ENCODE data around the gene SLX4. TPM values are rescaled to one million over a fixed set of nuclear protein-coding genes. Genes with fewer than 3 reads are reported as not detected.

The SLX4 gene
- total and polyA plus RNA-seq, 8 donors = 0.95 to 3.4 (median 1.8) TPM

DNA sequence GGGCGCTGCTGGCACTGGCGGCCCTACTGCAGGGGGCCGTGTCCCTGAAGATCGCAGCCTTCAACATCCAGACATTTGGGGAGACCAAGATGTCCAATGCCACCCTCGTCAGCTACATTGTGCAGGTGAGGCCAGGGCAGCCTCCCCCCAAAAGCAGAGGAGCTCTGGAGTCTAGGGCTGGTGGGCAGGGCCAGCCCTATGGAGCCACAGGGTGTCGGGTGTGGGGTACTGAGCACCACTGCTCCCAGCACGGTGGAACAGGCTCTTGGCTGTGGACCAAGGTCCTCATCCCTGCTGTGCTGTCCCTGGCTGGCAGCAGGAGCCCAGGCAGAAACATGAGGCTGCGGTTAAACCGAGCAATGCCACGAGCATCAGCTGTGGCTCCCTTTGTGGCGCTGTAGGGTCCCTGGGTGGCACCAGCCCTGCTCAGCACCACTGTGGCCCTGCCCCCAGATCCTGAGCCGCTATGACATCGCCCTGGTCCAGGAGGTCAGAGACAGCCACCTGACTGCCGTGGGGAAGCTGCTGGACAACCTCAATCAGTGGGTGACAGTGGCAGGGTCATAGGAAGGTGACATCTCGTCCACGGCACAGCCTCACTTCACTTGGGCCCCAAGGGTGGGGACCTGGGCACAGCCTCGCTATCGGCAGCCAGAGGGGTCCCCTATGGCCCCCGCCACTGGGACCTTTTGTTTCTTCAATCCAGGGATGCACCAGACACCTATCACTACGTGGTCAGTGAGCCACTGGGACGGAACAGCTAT lies 44.2 kb upstream of the SLX4 start:
- 40 to 45% methylated on average over 21 of the region's 21 CpGs for WGBS, 2 donors
- ATAC-seq = peak; percentile 5 to 13 (median 8)
- H3K36me3 ChIP-seq = peaks cover 0 to 38% (median 21%) of the 10 kb centered on the region in 3 donors

DNA sequence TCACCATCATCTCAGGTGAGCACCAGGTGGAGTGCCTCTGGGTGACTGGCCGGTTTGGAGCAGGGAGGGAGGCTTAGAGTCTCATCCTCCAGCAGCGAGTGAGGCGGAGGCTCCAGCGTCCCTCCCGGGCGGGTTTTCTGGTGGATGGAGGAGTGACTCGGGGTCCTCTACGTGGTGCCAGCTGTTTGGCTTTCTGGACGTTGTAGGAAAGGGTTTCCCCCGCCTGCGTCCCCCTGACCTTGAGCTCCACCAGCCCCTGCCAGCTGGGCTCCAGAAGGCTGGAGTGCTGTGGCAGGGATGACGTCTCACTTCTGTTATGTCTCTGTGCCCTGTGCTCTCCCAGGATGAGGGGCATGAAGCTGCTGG lies 43.6 kb upstream of the SLX4 start:
- intact Hi-C loops (cut with DNase I) = no loop called here
- H3K9me3 ChIP-seq = no peaks in the 10 kb centered on the region
- peaks cover 0 to 24% (median 16%) of the 10 kb centered on the region in 3 donors for H3K4me1 ChIP-seq
- H3K27me3 ChIP-seq = no peaks in the 10 kb centered on the region
- FAIRE-seq (no peak), DNase-seq (peak in 4 of 6 donors; percentile 42 to 69 (median 62)), ATAC-seq (peak; percentile 35 to 49 (median 44))
- H3K4me3 ChIP-seq = peak overlapping the region in 3 of 4 donors; percentile 20 to 43 (median 31)
- peaks cover 0 to 33% (median 21%) of the 10 kb centered on the region in 3 donors for H3K36me3 ChIP-seq
- TF ChIP-seq, protein P1, sequence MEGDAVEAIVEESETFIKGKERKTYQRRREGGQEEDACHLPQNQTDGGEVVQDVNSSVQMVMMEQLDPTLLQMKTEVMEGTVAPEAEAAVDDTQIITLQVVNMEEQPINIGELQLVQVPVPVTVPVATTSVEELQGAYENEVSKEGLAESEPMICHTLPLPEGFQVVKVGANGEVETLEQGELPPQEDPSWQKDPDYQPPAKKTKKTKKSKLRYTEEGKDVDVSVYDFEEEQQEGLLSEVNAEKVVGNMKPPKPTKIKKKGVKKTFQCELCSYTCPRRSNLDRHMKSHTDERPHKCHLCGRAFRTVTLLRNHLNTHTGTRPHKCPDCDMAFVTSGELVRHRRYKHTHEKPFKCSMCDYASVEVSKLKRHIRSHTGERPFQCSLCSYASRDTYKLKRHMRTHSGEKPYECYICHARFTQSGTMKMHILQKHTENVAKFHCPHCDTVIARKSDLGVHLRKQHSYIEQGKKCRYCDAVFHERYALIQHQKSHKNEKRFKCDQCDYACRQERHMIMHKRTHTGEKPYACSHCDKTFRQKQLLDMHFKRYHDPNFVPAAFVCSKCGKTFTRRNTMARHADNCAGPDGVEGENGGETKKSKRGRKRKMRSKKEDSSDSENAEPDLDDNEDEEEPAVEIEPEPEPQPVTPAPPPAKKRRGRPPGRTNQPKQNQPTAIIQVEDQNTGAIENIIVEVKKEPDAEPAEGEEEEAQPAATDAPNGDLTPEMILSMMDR (IDR thresholded peaks at IDR 0.05) = no peak
- WGBS, 2 donors = 31 to 39% methylated on average over 12 of the region's 12 CpGs
- peak overlapping the region; percentile 80 to 84 (median 83) for H3K27ac ChIP-seq

More for the DNA sequence above, 44.2 kb upstream of the SLX4 start:
- Histone ChIP-seq H3K27me3 (no peaks in the 10 kb centered on the region), H3K4me3 (peak overlapping the region in 3 of 4 donors; percentile 20 to 43 (median 31)), H3K9me3 (no peaks in the 10 kb centered on the region), H3K27ac (peak overlapping the region; percentile 80 to 84 (median 83)), H3K4me1 (peaks cover 0 to 24% (median 16%) of the 10 kb centered on the region in 3 donors)
- FAIRE-seq = no peak
- intact Hi-C loops (cut with DNase I) = no loop called here
- TF ChIP-seq, protein P1 (IDR thresholded peaks at IDR 0.05) = no peak
- DNase-seq = peak in 4 of 6 donors; percentile 25 to 63 (median 48)

DNA sequence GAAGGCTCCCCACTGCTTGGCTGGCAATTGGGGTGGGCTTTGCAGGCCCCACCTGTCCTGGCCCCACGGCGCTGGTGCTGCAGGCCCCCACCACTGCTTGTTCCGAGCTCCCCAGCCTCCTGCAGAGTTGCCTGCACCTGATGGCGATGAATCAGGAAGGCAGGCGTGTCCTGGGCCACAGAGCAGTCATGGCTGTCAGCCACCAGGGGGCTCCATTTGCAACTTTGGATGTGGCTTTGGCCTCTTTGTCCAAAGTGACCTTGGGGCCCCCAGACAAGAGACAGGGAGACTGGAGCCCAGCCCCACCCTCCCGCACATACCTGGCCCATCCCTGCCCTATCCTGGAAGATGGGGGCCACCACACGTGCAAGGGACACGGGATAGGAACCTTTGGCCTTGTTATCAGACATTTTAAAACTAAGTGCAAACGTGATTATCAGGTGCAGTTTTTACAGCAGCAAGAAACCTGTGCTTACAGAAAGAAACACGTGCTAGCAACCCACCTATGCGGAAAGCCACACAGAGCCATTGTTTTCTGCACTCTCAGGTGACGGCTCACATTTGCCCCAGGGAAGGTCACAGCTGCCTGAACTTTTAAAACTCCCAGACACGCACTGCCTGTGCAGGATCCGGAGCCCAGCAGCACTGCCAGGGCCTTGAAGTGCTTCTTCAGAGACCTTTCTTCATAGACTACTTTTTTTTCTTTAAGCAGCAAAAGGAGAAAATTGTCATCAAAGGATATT lies 43.0 kb upstream of the SLX4 start, which contains the start of gene DNASE1:
Gene DNASE1 (plus strand): TSS at position 443 of the 743 bp plus-strand sequence. CDS start 683 bp downstream, outside the sequence.
- intact Hi-C loops (cut with DNase I) = no loop called here
- H3K9me3 ChIP-seq = no peaks in the 10 kb centered on the region
- ATAC-seq (peak; percentile 72 to 81 (median 76)), FAIRE-seq (no peak), DNase-seq (peak; percentile 79 to 89 (median 83))
- H3K4me3 ChIP-seq = peak within 1 kb of the TSS in 3 of 4 donors; percentile 20 to 43 (median 31)
- peak within 1 kb of the TSS; percentile 80 to 84 (median 83) for H3K27ac ChIP-seq
- H3K36me3 ChIP-seq = peaks cover 0 to 28% (median 21%) of the 10 kb centered on the region in 3 donors
- TF ChIP-seq, protein P1 (IDR thresholded peaks at IDR 0.05) = peak; percentile 55 to 76 (median 70)
- peaks cover 0 to 24% (median 16%) of the 10 kb centered on the region in 3 donors for H3K4me1 ChIP-seq
- no peaks in the 10 kb centered on the region for H3K27me3 ChIP-seq
- 22 to 24% methylated on average over 14 of the region's 14 CpGs for WGBS, 2 donors

DNA sequence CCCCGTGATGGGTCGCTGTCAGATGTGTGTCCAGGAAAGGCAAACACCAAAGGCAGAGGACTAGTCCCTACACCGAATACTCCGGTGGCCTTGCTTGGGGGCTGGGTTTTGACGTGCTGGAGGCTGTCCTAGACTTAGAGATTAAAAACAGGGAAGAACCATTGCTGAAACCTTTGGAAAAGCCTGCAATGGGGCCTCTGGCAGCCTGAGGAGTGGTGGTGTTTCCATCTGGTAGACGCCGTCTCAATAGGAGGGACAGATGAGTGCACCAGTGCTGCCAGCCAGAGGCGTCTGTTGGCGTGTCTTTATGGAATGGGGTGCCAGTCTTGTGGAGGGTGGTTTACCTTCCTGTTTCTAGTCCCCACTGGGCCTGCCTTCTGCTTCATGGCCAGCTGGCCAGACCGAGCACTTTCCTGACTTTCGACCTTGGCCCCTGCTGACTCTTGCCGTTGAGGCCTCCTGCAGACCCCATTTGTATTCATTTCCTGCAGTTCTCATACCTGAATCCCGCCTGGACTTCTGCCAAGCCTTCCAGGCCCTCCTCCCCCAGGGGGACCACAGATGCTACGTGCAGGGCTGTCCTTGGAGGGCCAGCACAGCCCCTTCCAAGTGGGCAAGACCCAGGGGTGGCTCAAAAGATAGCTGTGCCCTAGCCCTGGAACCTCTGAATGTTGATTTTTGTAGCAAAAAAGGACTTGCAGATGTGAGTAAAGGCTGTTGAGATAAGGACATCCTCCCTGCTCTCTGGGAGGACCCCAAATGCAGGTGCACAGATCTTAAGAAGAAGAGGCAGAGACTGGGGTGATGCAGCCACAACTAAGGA lies 41.2 kb upstream of the SLX4 start:
- Histone ChIP-seq H3K36me3 (peaks cover 0 to 9% (median 8%) of the 10 kb centered on the region in 3 donors), H3K27ac (peak overlapping the region in 1 of 4 donors; percentile 22), H3K27me3 (no peaks in the 10 kb centered on the region), H3K4me3 (no peak overlapping the region), H3K9me3 (no peaks in the 10 kb centered on the region), H3K4me1 (peaks cover 0 to 24% (median 16%) of the 10 kb centered on the region in 3 donors)
- DNase-seq (peak in 2 of 6 donors; percentile 19 to 56), ATAC-seq (no peak), FAIRE-seq (no peak)
- TF ChIP-seq, protein P1 (IDR thresholded peaks at IDR 0.05) = no peak
- 69 to 71% methylated on average over 14 of the region's 14 CpGs for WGBS, 2 donors
- intact Hi-C loops (cut with DNase I) = no loop called here
